ENCODE data around the gene DHRS13. TPM values are rescaled to one million over a fixed set of nuclear protein-coding genes. Genes with fewer than 3 reads are reported as not detected.

DHRS13 gene
- total and polyA plus RNA-seq, 3 donors from 2014 or later: 8.7 to 18.6 (median 14.9) TPM

DNA sequence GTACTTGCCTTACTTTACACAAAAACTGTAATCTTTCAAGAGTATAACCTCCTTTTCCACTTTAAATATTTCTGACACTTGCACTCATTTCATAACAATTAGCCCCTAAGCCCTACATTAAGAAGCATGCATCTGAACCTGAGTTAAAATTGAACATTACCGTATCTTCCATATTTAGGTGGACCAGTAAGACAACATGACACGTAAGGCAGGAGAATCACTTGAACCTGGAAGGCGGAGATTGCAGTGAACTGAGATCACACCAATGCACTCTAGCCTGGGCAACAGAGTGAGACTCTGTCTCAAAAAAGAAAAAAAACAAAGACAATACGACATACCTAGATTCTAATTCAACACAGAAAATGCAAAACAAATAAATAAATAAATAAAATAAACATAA, 41.5 kb upstream of the DHRS13 start:
- 66 to 81% methylated on average over 4 of the region's 4 CpGs for WGBS, 2 donors
- H3K4me3 ChIP-seq: no peak overlapping the region
- intact Hi-C loops (cut with DNase I; ENCODE audit: low total_unique reads): no loop called here
- no peak overlapping the region for H3K27ac ChIP-seq
- H3K9me3 ChIP-seq: no peaks in the 10 kb centered on the region
- H3K27me3 ChIP-seq: no peaks in the 10 kb centered on the region
- H3K36me3 ChIP-seq (ENCODE audit: low read depth, missing control alignments): no peaks in the 10 kb centered on the region
- no peak for DNase-seq
- peaks cover 26% of the 10 kb centered on the region for H3K4me1 ChIP-seq
- TF ChIP-seq, protein P1, sequence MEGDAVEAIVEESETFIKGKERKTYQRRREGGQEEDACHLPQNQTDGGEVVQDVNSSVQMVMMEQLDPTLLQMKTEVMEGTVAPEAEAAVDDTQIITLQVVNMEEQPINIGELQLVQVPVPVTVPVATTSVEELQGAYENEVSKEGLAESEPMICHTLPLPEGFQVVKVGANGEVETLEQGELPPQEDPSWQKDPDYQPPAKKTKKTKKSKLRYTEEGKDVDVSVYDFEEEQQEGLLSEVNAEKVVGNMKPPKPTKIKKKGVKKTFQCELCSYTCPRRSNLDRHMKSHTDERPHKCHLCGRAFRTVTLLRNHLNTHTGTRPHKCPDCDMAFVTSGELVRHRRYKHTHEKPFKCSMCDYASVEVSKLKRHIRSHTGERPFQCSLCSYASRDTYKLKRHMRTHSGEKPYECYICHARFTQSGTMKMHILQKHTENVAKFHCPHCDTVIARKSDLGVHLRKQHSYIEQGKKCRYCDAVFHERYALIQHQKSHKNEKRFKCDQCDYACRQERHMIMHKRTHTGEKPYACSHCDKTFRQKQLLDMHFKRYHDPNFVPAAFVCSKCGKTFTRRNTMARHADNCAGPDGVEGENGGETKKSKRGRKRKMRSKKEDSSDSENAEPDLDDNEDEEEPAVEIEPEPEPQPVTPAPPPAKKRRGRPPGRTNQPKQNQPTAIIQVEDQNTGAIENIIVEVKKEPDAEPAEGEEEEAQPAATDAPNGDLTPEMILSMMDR (IDR thresholded peaks at IDR 0.05): no peak
- TF ChIP-seq POLR2A (IDR thresholded peaks at IDR 0.05): no peak

DNA sequence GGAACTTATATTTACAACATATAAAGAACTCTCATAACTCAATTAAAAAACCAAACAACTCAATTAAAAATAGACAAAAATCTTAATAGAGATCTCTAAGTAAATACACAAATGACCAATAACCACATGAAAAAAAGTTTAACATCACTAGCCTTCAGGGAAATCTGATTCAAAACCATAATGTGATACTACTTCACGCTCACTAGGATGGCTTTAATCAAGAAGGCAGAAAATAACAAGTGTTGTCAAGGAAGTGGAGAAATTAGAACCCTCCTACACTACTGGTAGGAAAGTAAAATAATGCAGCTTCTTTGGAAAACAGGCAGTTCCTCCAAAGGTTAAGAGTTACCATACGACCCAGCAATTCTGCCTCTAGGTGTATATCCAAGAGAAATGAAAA, 40.0 kb upstream of the DHRS13 start:
- intact Hi-C loops (cut with DNase I; ENCODE audit: low total_unique reads): no loop called here
- WGBS, 2 donors: 89 to 91% methylated on average over 2 of the region's 2 CpGs
- DNase-seq: no peak
- no peak for TF ChIP-seq POLR2A (IDR thresholded peaks at IDR 0.05)
- TF ChIP-seq, protein P1 (IDR thresholded peaks at IDR 0.05): no peak
- H3K4me3 ChIP-seq: no peak overlapping the region
- no peaks in the 10 kb centered on the region for H3K27me3 ChIP-seq
- H3K4me1 ChIP-seq: peaks cover 30% of the 10 kb centered on the region
- H3K36me3 ChIP-seq (ENCODE audit: low read depth, missing control alignments): no peaks in the 10 kb centered on the region
- no peaks in the 10 kb centered on the region for H3K9me3 ChIP-seq
- H3K27ac ChIP-seq: no peak overlapping the region

DNA sequence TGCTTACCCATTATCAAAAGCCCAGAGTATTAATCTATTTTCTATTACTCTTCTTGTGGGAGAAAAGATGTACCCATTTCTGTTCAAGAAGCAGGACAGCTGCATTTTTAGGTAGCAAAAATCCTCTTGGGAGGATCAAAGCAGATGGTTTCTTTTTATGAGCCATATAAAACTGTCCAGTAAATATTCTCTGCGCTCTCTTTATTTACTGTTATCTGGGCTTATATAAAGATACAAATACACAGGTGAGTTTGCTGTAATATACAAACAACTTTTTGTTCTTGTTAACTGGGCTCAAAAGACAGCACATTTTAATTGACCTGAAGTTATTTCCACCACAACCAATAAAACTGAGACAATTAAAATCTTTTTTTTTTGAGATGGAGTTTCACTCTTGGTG, 38.4 kb upstream of the DHRS13 start:
- WGBS, 2 donors: 79 to 87% methylated on average over 1 of the region's 1 CpG
- intact Hi-C loops (cut with DNase I; ENCODE audit: low total_unique reads): no loop called here

DNA sequence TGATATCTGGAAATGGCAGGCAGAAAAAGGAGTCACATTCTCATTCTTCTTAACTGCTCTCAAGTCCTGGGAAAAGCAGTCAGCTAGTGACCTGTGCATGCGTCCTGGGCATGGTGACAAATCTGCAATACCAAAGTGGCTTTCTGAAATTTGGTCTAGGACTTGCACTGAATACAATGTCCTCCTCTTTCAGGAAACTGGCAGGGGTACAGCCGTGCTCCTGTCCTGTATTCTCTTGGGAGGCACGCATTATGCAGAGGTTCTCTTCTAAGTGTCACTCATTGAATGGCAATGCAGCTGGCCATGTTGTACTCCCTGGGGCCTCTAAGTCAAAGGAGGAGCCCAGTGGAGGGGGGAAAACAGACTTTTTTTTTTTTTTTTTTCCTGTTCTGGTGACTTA, 37.8 kb upstream of the DHRS13 start:
- Histone ChIP-seq H3K4me1 (peaks cover 29% of the 10 kb centered on the region), H3K27me3 (no peaks in the 10 kb centered on the region)

More for the DNA sequence above, 38.4 kb upstream of the DHRS13 start:
- Histone ChIP-seq H3K36me3 (ENCODE audit: low read depth, missing control alignments) (no peaks in the 10 kb centered on the region), H3K4me1 (peaks cover 33% of the 10 kb centered on the region), H3K27ac (no peak overlapping the region), H3K27me3 (no peaks in the 10 kb centered on the region), H3K9me3 (no peaks in the 10 kb centered on the region), H3K4me3 (no peak overlapping the region)
- TF ChIP-seq, protein P1 (IDR thresholded peaks at IDR 0.05): no peak
- no peak for TF ChIP-seq POLR2A (IDR thresholded peaks at IDR 0.05)
- no peak for DNase-seq

DNA sequence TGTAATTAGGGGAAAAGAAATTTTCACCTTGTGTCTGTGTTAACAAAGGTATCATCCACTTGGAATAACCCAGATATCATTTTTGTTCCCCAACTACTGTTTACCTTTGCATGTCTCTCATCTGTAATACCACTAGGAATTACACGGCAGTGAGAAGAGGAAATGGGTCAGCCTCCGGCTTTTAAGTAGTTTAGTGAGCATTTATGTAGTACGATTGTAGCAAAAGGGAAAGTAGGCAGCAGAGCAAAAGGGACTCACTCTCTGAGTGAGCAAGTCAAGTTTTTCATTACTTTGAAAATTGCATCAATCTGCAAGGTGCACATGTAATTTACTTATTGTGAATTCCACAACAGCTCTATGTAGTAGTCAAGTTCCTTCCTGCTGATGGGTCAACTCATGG, 37.3 kb upstream of the DHRS13 start:
- Histone ChIP-seq H3K4me3 (no peak overlapping the region), H3K4me1 (peaks cover 24% of the 10 kb centered on the region), H3K27ac (no peak overlapping the region), H3K9me3 (no peaks in the 10 kb centered on the region), H3K36me3 (ENCODE audit: low read depth, missing control alignments) (no peaks in the 10 kb centered on the region), H3K27me3 (no peaks in the 10 kb centered on the region)
- intact Hi-C loops (cut with DNase I; ENCODE audit: low total_unique reads): no loop called here
- no peak for DNase-seq
- no peak for TF ChIP-seq POLR2A (IDR thresholded peaks at IDR 0.05)
- TF ChIP-seq, protein P1 (IDR thresholded peaks at IDR 0.05): no peak
- 49 to 61% methylated on average over 3 of the region's 3 CpGs for WGBS, 2 donors

More for the DNA sequence above, 37.8 kb upstream of the DHRS13 start:
- Histone ChIP-seq H3K27ac (no peak overlapping the region), H3K4me3 (no peak overlapping the region), H3K9me3 (no peaks in the 10 kb centered on the region), H3K36me3 (ENCODE audit: low read depth, missing control alignments) (no peaks in the 10 kb centered on the region)
- 37 to 50% methylated on average over 3 of the region's 3 CpGs for WGBS, 2 donors
- no peak for DNase-seq
- TF ChIP-seq, protein P1 (IDR thresholded peaks at IDR 0.05): no peak
- no peak for TF ChIP-seq POLR2A (IDR thresholded peaks at IDR 0.05)
- intact Hi-C loops (cut with DNase I; ENCODE audit: low total_unique reads): no loop called here

Data from testis (tissue), 3 donors.